HepG2 (cell line): Measurements from ENCODE around the gene KLHL8. TPM values are rescaled to one million over a fixed set of nuclear protein-coding genes. Genes with fewer than 3 reads are reported as not detected.

ENCODE experiments used
- ATAC-seq: fragments of 200-7000 bp; cut with Tn5 transposase; 3 replicates; pipeline ENCODE4 v1.9.1; 2020; ENCODE audit warnings: mild to moderate bottlenecking, moderate library complexity
- BruUV-seq: library from RNA; stranded (reverse); fragments of 400-500 nt; replicated peaks from 2 replicates; lab custom pipeline; 2021; lab: Mats Ljungman, UMichigan
- CTCF ChIA-PET: fragments of 300-600 bp; formaldehyde crosslinking; extraction: SDS; loops from one replicate; lab custom pipeline; 2021; ENCODE audit warnings: low total read pairs, inconsistent platforms, low intra/inter-chr PET ratio; lab: Yijun Ruan, JAX
- POLR2A ChIA-PET: fragments of 350-600 bp; sonication (Branson Sonifier 250); formaldehyde crosslinking; loops from one replicate; lab custom pipeline; 2020; ENCODE audit warnings: antibody characterized with exemption, inconsistent platforms; lab: Yijun Ruan, JAX
- DNase-seq: peaks from one replicate; pipeline ENCODE4 v3.0.0-alpha.2; 2015; ENCODE audit warnings: low spot score
- FAIRE-seq: peaks from 3 replicates; lab custom pipeline; 2011; peaks lifted over from hg19 to GRCh38; lab: Jason Lieb, UNC
- H2AFZ ChIP-seq: one replicate; pipeline ENCODE4 v1.6.1; 2011; ENCODE audit warnings: low read length, inconsistent platforms
- H3K27ac ChIP-seq: fragments of 300-600 bp; 3 replicates; pipeline ENCODE4 v1.8.0; 2011; ENCODE audit warnings: mixed run types, mild to moderate bottlenecking, mixed read lengths, low read length, inconsistent platforms; ENCODE audit not compliant: insufficient read depth; ENCODE audit errors: extremely low read length
- H3K27me3 ChIP-seq, 2 experiments: fragments of 200-600 bp in 1 of 2; 2 replicates in 1 of 2; 3 replicates in 1 of 2; pipeline versions ENCODE4 v1.6.0 to v1.8.0; 2011; ENCODE audit warnings: low read length in 2 of 2, mild to moderate bottlenecking in 2 of 2, moderate library complexity in 2 of 2, inconsistent platforms in 1 of 2; ENCODE audit not compliant: insufficient read depth in 2 of 2, control insufficient read depth in 1 of 2
- H3K36me3 ChIP-seq, 2 experiments: fragments of 200-600 bp in 1 of 2; replicated peaks in 1 of 2; 2 replicates in 1 of 2; 3 replicates in 1 of 2; pipeline versions ENCODE4 v1.5.1 to v1.8.0; 2011; ENCODE audit warnings: low read length in 2 of 2, inconsistent platforms in 1 of 2; ENCODE audit not compliant: insufficient read depth in 2 of 2, control insufficient read depth in 1 of 2
- H3K4me1 ChIP-seq: 2 replicates; pipeline ENCODE4 v1.5.1; 2012; ENCODE audit warnings: low read length, inconsistent platforms; ENCODE audit not compliant: insufficient read depth
- H3K4me2 ChIP-seq: 2 replicates; pipeline ENCODE4 v1.6.0; 2011; ENCODE audit warnings: low read depth, low read length, inconsistent platforms
- H3K4me3 ChIP-seq, 3 experiments: fragments of 200-600 bp in 1 of 3; sonication (generic), shearing (Covaris generic) in 1 of 3; replicated peaks in 1 of 3; 2 replicates each; pipeline ENCODE4 v1.5.1; 2011 to 2016; ENCODE audit warnings: low read length in 3 of 3, inconsistent platforms in 2 of 3, low read depth in 2 of 3, mild to moderate bottlenecking in 2 of 3, control low read depth in 1 of 3, mixed read lengths in 1 of 3; ENCODE audit not compliant: insufficient read depth in 1 of 3
- H3K79me2 ChIP-seq: one replicate; pipeline ENCODE4 v1.6.1; 2011; ENCODE audit warnings: low read length, inconsistent platforms; ENCODE audit not compliant: insufficient read depth
- H3K9ac ChIP-seq: 2 replicates; pipeline ENCODE4 v1.6.0; 2011; ENCODE audit warnings: mild to moderate bottlenecking, low read depth, low read length, inconsistent platforms; ENCODE audit not compliant: insufficient read depth
- H3K9me3 ChIP-seq: 2 replicates; pipeline ENCODE4 v1.5.1; 2012; ENCODE audit warnings: mild to moderate bottlenecking, low read length
- H4K20me1 ChIP-seq: 2 replicates; pipeline ENCODE4 v1.6.0; 2011; ENCODE audit warnings: inconsistent platforms, mild to moderate bottlenecking, low read length, moderate library complexity; ENCODE audit not compliant: insufficient read depth
- CSRNP2 ChIP-seq: sonication (generic); formaldehyde crosslinking; conservative IDR thresholded peaks from 2 replicates; pipeline ENCODE4 v1.8.0; 2022; ENCODE audit warnings: low read depth, missing genetic modification reagents
- GPBP1L1 ChIP-seq: sonication (generic); formaldehyde crosslinking; IDR thresholded peaks from 2 replicates; pipeline ENCODE4 v1.5.0; 2020; ENCODE audit warnings: mild to moderate bottlenecking, missing genetic modification reagents
- MTA1 ChIP-seq: sonication (generic); formaldehyde crosslinking; IDR thresholded peaks from 2 replicates; pipeline ENCODE4 v1.4.0; 2020; ENCODE audit warnings: missing genetic modification reagents, mild to moderate bottlenecking, borderline replicate concordance
- NFYB ChIP-seq: sonication (generic); formaldehyde crosslinking; IDR thresholded peaks from 2 replicates; pipeline ENCODE4 v1.4.0; 2020; ENCODE audit warnings: missing genetic modification reagents
- TCF7L2 ChIP-seq: IDR thresholded peaks from 2 replicates; pipeline ENCODE4 v1.6.1; 2011; ENCODE audit warnings: mild to moderate bottlenecking, low read depth, low read length, moderate library complexity
- TEAD2 ChIP-seq: sonication (generic); formaldehyde crosslinking; IDR thresholded peaks from 2 replicates; pipeline ENCODE4 v1.9.0; 2021; ENCODE audit warnings: missing genetic modification reagents
- ZFAT ChIP-seq: sonication (generic); formaldehyde crosslinking; conservative IDR thresholded peaks from 2 replicates; pipeline ENCODE4 v1.8.1; 2023; ENCODE audit warnings: missing genetic modification reagents, inconsistent platforms
- WGBS: methylation state at CpG from one replicate; pipeline ENCODE4 v1.1.6; 2017; ENCODE audit warnings: low lambda C conversion rate; 5-methylcytosine and 5-hydroxymethylcytosine counted together
- in situ Hi-C: cut with HindIII; loops from 2 replicates; pipeline ENCODE4 v1.10.0; 2017; ENCODE audit warnings: low pct_unique_long_range_greater_than_20kb; ENCODE audit not compliant: extremely low pct_ligation_motif_present
- intact Hi-C: fragments of 100-400 bp; cut with micrococcal nuclease; formaldehyde crosslinking; loops from one replicate; pipeline ENCODE4 v1.10.0; 2022; ENCODE audit not compliant: unreplicated experiment
- polyA plus RNA-seq, 8 experiments: library from polyadenylated mRNA; depleted of rRNA in 3 of 8; stranded (reverse) in 7 of 8; unstranded in 1 of 8; fragments of >200 nt; fragmentation: Illumina TruSeq in 4 of 8; extraction: Trizol in 4 of 8; gene quantifications; 2 replicates each; pipeline versions ENCODE4 v1.2.1 to v1.2.3, GENCODE V29; 2011 to 2016; ENCODE audit warnings: low read depth in 4 of 8, missing spikeins in 1 of 8, mixed read lengths in 1 of 8; ENCODE audit not compliant: insufficient read depth in 1 of 8
- total RNA-seq, 5 experiments: library from RNA; depleted of rRNA; stranded (reverse); fragments of >200 nt; fragmentation: Illumina TruSeq; extraction: Trizol; gene quantifications; 2 replicates each; pipeline ENCODE4 v1.2.3, GENCODE V29; 2016; ENCODE audit warnings: low read depth in 1 of 5
- TF ChIP-seq, protein P1 (sequence below): sonication (generic); formaldehyde crosslinking; IDR thresholded peaks from 2 replicates; pipeline ENCODE4 v1.5.1; 2020; ENCODE audit warnings: missing genetic modification reagents, mild to moderate bottlenecking, borderline replicate concordance

Gene KLHL8
- total and polyA plus RNA-seq, 2 of the 13 experiments (the other 11 are each of a cell fraction or from before 2014, with no cell fraction given): 2.8 to 11.7 TPM

DNA sequence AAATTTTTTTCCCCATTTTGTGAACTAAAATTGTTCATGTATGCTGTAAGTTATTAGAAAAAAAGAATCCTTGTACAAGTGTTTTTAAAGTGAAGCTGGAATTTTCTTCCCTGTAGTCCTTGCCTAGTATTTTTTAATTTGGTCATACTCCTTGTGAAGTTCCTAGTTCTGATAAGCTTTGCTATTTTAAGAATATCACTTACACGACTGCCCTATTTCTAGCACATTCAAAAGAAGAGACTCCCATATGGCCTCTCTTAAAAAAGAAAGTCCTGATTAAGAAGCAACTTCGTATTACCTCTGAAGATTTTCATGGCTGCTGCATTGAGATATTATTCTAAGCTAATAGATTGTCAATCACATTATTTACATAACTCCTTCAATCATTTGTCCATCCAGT, 87.2 kb downstream of the KLHL8 start (continued):
- TF ChIP-seq, protein P1, sequence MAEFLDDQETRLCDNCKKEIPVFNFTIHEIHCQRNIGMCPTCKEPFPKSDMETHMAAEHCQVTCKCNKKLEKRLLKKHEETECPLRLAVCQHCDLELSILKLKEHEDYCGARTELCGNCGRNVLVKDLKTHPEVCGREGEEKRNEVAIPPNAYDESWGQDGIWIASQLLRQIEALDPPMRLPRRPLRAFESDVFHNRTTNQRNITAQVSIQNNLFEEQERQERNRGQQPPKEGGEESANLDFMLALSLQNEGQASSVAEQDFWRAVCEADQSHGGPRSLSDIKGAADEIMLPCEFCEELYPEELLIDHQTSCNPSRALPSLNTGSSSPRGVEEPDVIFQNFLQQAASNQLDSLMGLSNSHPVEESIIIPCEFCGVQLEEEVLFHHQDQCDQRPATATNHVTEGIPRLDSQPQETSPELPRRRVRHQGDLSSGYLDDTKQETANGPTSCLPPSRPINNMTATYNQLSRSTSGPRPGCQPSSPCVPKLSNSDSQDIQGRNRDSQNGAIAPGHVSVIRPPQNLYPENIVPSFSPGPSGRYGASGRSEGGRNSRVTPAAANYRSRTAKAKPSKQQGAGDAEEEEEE (CRISPR knock-in tag): no peak
- TF ChIP-seq GPBP1L1 (no peak), CSRNP2 (CRISPR knock-in tag) (no peak), TCF7L2 (no peak)

- no peaks in the 10 kb centered on the region for H4K20me1 ChIP-seq
- no TSS peak for BruUV-seq
- 0 out of 2 replicates have a peak, but pooled peaks cover 5% of the 10 kb centered on the region for H3K4me1 ChIP-seq
- ATAC-seq: no peak
- 97% methylated on average over 8 of the region's 8 CpGs for WGBS
- intact Hi-C loops (no loop called here), in situ Hi-C loops (loop anchor here (25.0 kb wide), 1 partner anchor 330 kb away; no protein-coding TSS in a partner anchor)
- H3K4me2 ChIP-seq: no peak overlapping the region
- peaks cover 24 to 88% of the 10 kb centered on the region in 2 experiments for H3K36me3 ChIP-seq
- H3K9ac ChIP-seq: no peak overlapping the region
- H3K27me3 ChIP-seq: no peaks in the 10 kb centered on the region
- H3K9me3 ChIP-seq: no peaks in the 10 kb centered on the region
- H3K79me2 ChIP-seq: no peaks in the 10 kb centered on the region
- H3K4me3 ChIP-seq: no peak overlapping the region
- H3K27ac ChIP-seq: no peak overlapping the region
- no peak for DNase-seq
- no peak overlapping the region for H2AFZ ChIP-seq
- TF ChIP-seq TEAD2 (CRISPR knock-in tag) (no peak), MTA1 (no peak), NFYB (CRISPR knock-in tag) (no peak), ZFAT (no peak)
- ChIA-PET POLR2A (no interaction called here), CTCF (no interaction called here)
- no peak for FAIRE-seq
Measured at GRCh38 chr4:87132035-87132434, 88.4 kb downstream of the KLHL8 start.
